GM12878 (cell line): Measurements from ENCODE around the gene LAYN. TPM values are rescaled to one million over a fixed set of nuclear protein-coding genes. Genes with fewer than 3 reads are reported as not detected.

ENCODE experiments used
- ATAC-seq: fragments of 200-7000 bp; cut with Tn5 transposase; 3 replicates; pipeline ENCODE4 v1.9.1; 2020; ENCODE audit warnings: mild to moderate bottlenecking, moderate library complexity
- BruUV-seq: library from RNA; stranded (reverse); fragments of 400-500 nt; replicated peaks from 2 replicates; lab custom pipeline; 2021; lab: Mats Ljungman, UMichigan
- CTCF ChIA-PET: fragments of 300-600 bp; sonication (Branson Sonifier 250); formaldehyde crosslinking; extraction: SDS; loops from one replicate; lab custom pipeline; 2021; ENCODE audit warnings: inconsistent platforms; lab: Yijun Ruan, JAX
- POLR2A ChIA-PET: fragments of 350-600 bp; formaldehyde crosslinking; extraction: SDS; loops from one replicate; lab custom pipeline; 2021; ENCODE audit warnings: inconsistent platforms; lab: Charles Lee
- RAD21 ChIA-PET: fragments of 300-600 bp; sonication (Branson Sonifier 250); formaldehyde crosslinking; loops from one replicate; lab custom pipeline; 2023; ENCODE audit warnings: antibody characterized with exemption; ENCODE audit not compliant: unreplicated experiment; lab: Charles Lee
- SMC1A ChIA-PET: fragments of 300-600 bp; sonication (Branson Sonifier 250); formaldehyde crosslinking; loops from one replicate; lab custom pipeline; 2023; ENCODE audit not compliant: unreplicated experiment, uncharacterized antibody; lab: Charles Lee
- DNase-seq: peaks from one replicate; pipeline ENCODE4 v3.0.0-alpha.2; 2011; ENCODE audit warnings: low read depth, low spot score
- FAIRE-seq: peaks from 3 replicates; lab custom pipeline; 2011; peaks lifted over from hg19 to GRCh38; lab: Jason Lieb, UNC
- H2AFZ ChIP-seq: 2 replicates; pipeline ENCODE4 v1.6.0; 2011; ENCODE audit warnings: low read depth, low read length, control low read depth; ENCODE audit not compliant: control insufficient read depth
- H3K27ac ChIP-seq: 2 replicates; pipeline ENCODE4 v1.5.1; 2011; ENCODE audit warnings: control low read depth; ENCODE audit not compliant: control insufficient read depth, insufficient read depth
- H3K27me3 ChIP-seq, 2 experiments: replicated peaks in 1 of 2; 2 replicates each; pipeline versions ENCODE4 v1.6.0 to v1.6.1; 2011; ENCODE audit warnings: low read length in 1 of 2; ENCODE audit not compliant: control insufficient read depth in 2 of 2, insufficient read depth in 2 of 2
- H3K36me3 ChIP-seq, 2 experiments: 2 replicates each; pipeline ENCODE4 v1.5.1; 2011; ENCODE audit warnings: low read length in 1 of 2; ENCODE audit not compliant: control insufficient read depth in 2 of 2, insufficient read depth in 2 of 2
- H3K4me1 ChIP-seq: 2 replicates; pipeline ENCODE4 v1.6.1; 2011; ENCODE audit warnings: mild to moderate bottlenecking, low read length, moderate library complexity, mixed read lengths; ENCODE audit not compliant: control insufficient read depth, insufficient read depth
- H3K4me2 ChIP-seq: 2 replicates; pipeline ENCODE4 v1.6.0; 2011; ENCODE audit warnings: control low read depth; ENCODE audit not compliant: control insufficient read depth, insufficient read depth
- H3K4me3 ChIP-seq: fragments of 200-600 bp; sonication (generic); 2 replicates; pipeline ENCODE4 v1.5.1; 2016
- H3K79me2 ChIP-seq: 2 replicates; pipeline ENCODE4 v1.6.0; 2011; ENCODE audit warnings: low read length; ENCODE audit not compliant: control insufficient read depth, insufficient read depth
- H3K9ac ChIP-seq: 2 replicates; pipeline ENCODE4 v1.8.0; 2011; ENCODE audit warnings: low read length, control low read depth, mixed read lengths; ENCODE audit not compliant: control insufficient read depth, insufficient read depth
- H3K9me3 ChIP-seq: replicated peaks from 3 replicates; pipeline ENCODE4 v1.5.1; 2011; ENCODE audit warnings: mild to moderate bottlenecking, low read length; ENCODE audit not compliant: control insufficient read depth, insufficient read depth
- H4K20me1 ChIP-seq: 2 replicates; pipeline ENCODE4 v1.6.0; 2011; ENCODE audit not compliant: control insufficient read depth, insufficient read depth
- EED ChIP-seq: sonication (generic); IDR thresholded peaks from 2 replicates; pipeline ENCODE4 v1.6.1; 2016; ENCODE audit warnings: antibody characterized with exemption, low read depth
- IRF4 ChIP-seq: IDR thresholded peaks from 2 replicates; pipeline ENCODE4 v1.6.1; 2011; ENCODE audit warnings: low read depth, low read length
- JUND ChIP-seq: IDR thresholded peaks from 2 replicates; pipeline ENCODE4 v1.6.1; 2012; ENCODE audit warnings: low read depth, mild to moderate bottlenecking, low read length, improper control_type of control experiment, moderate library complexity
- NR2F1 ChIP-seq: fragments of 450-650 bp; conservative IDR thresholded peaks from 2 replicates; pipeline ENCODE4 v1.6.1; 2017; ENCODE audit warnings: mild to moderate bottlenecking
- SMC3 ChIP-seq: IDR thresholded peaks from 2 replicates; pipeline ENCODE4 v1.6.1; 2011; ENCODE audit warnings: low read length, improper control_type of control experiment, borderline replicate concordance
- YY1 ChIP-seq: IDR thresholded peaks from 2 replicates; pipeline ENCODE4 v1.6.1; 2011; ENCODE audit warnings: low read depth, mild to moderate bottlenecking, low read length
- ZBED1 ChIP-seq: IDR thresholded peaks from 2 replicates; pipeline ENCODE4 v1.6.1; 2016; ENCODE audit warnings: borderline replicate concordance
- ZNF217 ChIP-seq: fragments of 450-650 bp; IDR thresholded peaks from 2 replicates; pipeline ENCODE4 v1.6.1; 2017; ENCODE audit warnings: antibody characterized with exemption, mild to moderate bottlenecking
- WGBS: methylation state at CpG from one replicate; pipeline ENCODE4 v1.1.6; 2016; ENCODE audit warnings: low lambda C conversion rate; ENCODE audit not compliant: insufficient replicate concordance, insufficient coverage; ENCODE audit errors: missing lambda C conversion rate; 5-methylcytosine and 5-hydroxymethylcytosine counted together
- in situ Hi-C: fragments of 300-500 bp; cut with MboI; formaldehyde crosslinking; loops from 9 replicates; pipeline ENCODE4 v1.14.3; 2018; ENCODE audit warnings: mixed read lengths
- intact Hi-C: fragments of 100-400 bp; cut with micrococcal nuclease; formaldehyde crosslinking; loops from one replicate; pipeline ENCODE4 v1.14.2; 2022; ENCODE audit not compliant: unreplicated experiment
- polyA plus RNA-seq, 11 experiments: library from polyadenylated mRNA; depleted of rRNA in 4 of 11; unstranded in 6 of 11; stranded (reverse) in 5 of 11; fragments of >200 nt; fragmentation: Nextera tagmentation in 4 of 11; fragmentation: Illumina TruSeq in 1 of 11; extraction: Ambion mirVana in 4 of 11; extraction: Trizol in 1 of 11; gene quantifications; 1 replicate in 1 of 11; 2 replicates in 10 of 11; pipeline versions ENCODE4 v1.2.1 to v1.2.3, GENCODE V29; 2011 to 2016; ENCODE audit warnings: inconsistent platforms in 2 of 11, missing spikeins in 2 of 11, low read depth in 1 of 11
- total RNA-seq, 4 experiments: library from RNA; depleted of rRNA in 3 of 4; stranded (reverse); fragments of >200 nt in 3 of 4; fragmentation: Illumina TruSeq in 1 of 4; extraction: Trizol in 1 of 4; gene quantifications; 2 replicates each; pipeline versions ENCODE4 v1.2.1 to v1.2.3, GENCODE V29; 2013 to 2021
- TF ChIP-seq, protein P1 (sequence below): IDR thresholded peaks from 2 replicates; pipeline ENCODE4 v1.6.1; 2011; ENCODE audit warnings: borderline replicate concordance, low read depth, mild to moderate bottlenecking, moderate library complexity, mixed read lengths, low read length; ENCODE audit not compliant: insufficient read depth; ENCODE audit errors: extremely low read length
- TF ChIP-seq, protein P2 (sequence below): fragments of 450-650 bp; formaldehyde crosslinking; IDR thresholded peaks from 2 replicates; pipeline ENCODE4 v1.5.0; 2022; ENCODE audit warnings: mild to moderate bottlenecking, missing genetic modification characterization

Gene LAYN
- total and polyA plus RNA-seq, 10 of the 15 experiments (the other 5 are each of a cell fraction or from before 2014, with no cell fraction given) = 0.06 to 0.14 (median 0.10) TPM; not detected in 7

DNA sequence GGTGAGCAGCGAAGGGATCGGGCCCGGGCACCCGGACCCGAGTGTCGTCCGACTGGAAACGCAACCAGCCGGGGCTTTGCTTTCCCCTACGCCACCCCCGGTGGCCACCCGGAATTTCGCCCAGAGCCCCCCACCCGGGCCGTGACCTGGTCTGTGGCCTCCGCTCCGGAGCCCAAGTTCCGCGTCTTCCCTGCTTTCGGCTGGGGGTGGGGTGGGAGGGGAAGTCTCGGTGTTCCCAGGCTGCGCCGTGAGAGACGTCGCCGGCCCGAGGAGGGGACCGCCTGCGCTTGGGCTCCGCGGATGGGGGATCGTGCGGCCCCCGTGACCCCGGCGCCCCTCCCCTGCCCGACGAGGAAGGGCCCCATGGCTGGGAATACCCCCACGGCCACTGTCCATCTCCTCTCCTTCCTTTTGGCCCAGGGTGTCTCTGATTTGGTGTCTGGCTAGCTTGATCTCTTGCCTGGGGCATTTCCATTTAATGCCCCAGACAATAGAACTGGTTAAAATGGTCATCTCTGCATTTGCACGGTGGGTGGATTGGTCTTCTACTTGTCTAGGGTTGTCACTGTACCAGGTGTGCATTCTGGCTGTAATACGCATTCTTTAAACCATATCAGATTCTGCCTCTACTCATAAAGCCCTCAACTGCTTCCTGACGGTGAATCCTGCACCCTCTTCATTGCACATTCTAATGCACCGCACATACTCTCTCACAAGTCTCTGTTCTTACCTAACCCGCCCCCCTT lies 62.5 kb downstream of the LAYN start:
- RAD21 ChIA-PET = interaction anchor here (0.8 to 5.3 kb wide), 8 partner anchors 16 to 238 kb away, joined by 3 to 90 read pairs (median 8); partner anchors contain the start of gene PPP2R1B

More for the DNA sequence above, 62.5 kb downstream of the LAYN start:
- BruUV-seq = no TSS peak
- H4K20me1 ChIP-seq = no peaks in the 10 kb centered on the region
- no peak for DNase-seq
- peaks cover 37% of the 10 kb centered on the region for H3K79me2 ChIP-seq
- H3K4me2 ChIP-seq = peak overlapping the region; percentile 95
- ChIA-PET SMC1A (interaction anchor here (0.6 to 3.0 kb wide), 10 partner anchors 17 to 240 kb away, joined by 3 to 74 read pairs (median 6); no protein-coding TSS in a partner anchor), POLR2A (interaction anchor here (0.8 to 2.8 kb wide), 7 partner anchors 18 to 269 kb away, joined by 3 to 36 read pairs (median 4); partner anchors contain the start of genes ALG9 and PPP2R1B), CTCF (interaction anchor here (0.5 to 7.1 kb wide), 11 partner anchors 11 to 269 kb away, joined by 3 to 174 read pairs (median 7); partner anchors contain the start of genes ALG9 and PPP2R1B)
- no peak for FAIRE-seq
- TF ChIP-seq EED = peak; percentile 21; the same call in 1 of the 2 replicates
- TF ChIP-seq IRF4 = no peak
- TF ChIP-seq JUND = no peak
- no peak for TF ChIP-seq SMC3
- no peak for TF ChIP-seq ZNF217
- TF ChIP-seq YY1 = 0 out of 2 replicates have a peak, but pooled peaks have one; percentile 2
- TF ChIP-seq, protein P1, sequence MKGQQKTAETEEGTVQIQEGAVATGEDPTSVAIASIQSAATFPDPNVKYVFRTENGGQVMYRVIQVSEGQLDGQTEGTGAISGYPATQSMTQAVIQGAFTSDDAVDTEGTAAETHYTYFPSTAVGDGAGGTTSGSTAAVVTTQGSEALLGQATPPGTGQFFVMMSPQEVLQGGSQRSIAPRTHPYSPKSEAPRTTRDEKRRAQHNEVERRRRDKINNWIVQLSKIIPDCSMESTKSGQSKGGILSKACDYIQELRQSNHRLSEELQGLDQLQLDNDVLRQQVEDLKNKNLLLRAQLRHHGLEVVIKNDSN = no peak
- TF ChIP-seq NR2F1 = peak; percentile 51
- TF ChIP-seq, protein P2, sequence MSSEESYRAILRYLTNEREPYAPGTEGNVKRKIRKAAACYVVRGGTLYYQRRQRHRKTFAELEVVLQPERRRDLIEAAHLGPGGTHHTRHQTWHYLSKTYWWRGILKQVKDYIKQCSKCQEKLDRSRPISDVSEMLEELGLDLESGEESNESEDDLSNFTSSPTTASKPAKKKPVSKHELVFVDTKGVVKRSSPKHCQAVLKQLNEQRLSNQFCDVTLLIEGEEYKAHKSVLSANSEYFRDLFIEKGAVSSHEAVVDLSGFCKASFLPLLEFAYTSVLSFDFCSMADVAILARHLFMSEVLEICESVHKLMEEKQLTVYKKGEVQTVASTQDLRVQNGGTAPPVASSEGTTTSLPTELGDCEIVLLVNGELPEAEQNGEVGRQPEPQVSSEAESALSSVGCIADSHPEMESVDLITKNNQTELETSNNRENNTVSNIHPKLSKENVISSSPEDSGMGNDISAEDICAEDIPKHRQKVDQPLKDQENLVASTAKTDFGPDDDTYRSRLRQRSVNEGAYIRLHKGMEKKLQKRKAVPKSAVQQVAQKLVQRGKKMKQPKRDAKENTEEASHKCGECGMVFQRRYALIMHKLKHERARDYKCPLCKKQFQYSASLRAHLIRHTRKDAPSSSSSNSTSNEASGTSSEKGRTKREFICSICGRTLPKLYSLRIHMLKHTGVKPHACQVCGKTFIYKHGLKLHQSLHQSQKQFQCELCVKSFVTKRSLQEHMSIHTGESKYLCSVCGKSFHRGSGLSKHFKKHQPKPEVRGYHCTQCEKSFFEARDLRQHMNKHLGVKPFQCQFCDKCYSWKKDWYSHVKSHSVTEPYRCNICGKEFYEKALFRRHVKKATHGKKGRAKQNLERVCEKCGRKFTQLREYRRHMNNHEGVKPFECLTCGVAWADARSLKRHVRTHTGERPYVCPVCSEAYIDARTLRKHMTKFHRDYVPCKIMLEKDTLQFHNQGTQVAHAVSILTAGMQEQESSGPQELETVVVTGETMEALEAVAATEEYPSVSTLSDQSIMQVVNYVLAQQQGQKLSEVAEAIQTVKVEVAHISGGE (CRISPR knock-in tag) = peak; percentile 59
- TF ChIP-seq ZBED1 = no peak
- in situ Hi-C loops = loop anchor here (5.0 kb wide), 2 partner anchors 174 to 239 kb away; no protein-coding TSS in a partner anchor
- intact Hi-C loops = loop anchor here (1.0 to 10.0 kb wide), 6 partner anchors 94 to 382 kb away; partner anchors contain the start of gene PPP2R1B
- H3K27me3 ChIP-seq = no peaks in the 10 kb centered on the region
- ATAC-seq = peak; percentile 26
- peak overlapping the region; percentile 82 for H3K9ac ChIP-seq
- H3K4me1 ChIP-seq = peaks cover 13% of the 10 kb centered on the region
- peak overlapping the region; percentile 93 for H3K4me3 ChIP-seq
- peak overlapping the region; percentile 95 for H2AFZ ChIP-seq
- peak overlapping the region; percentile 74 for H3K27ac ChIP-seq
- H3K9me3 ChIP-seq = no peaks in the 10 kb centered on the region; the same call in 2 of the 3 replicates
- 1% methylated on average over 32 of the region's 44 CpGs for WGBS
- H3K36me3 ChIP-seq = no peaks in the 10 kb centered on the region
